GM12878 (cell line): ENCODE measurements around the gene C1orf174.

Experiments used
- ASH2L ChIP-seq: fragments of 300-600, 200-600 bp; sonication (generic); IDR thresholded peaks from 2 replicates; pipeline ENCODE4 v1.6.1; 2017; ENCODE audit warnings: low read depth, mild to moderate bottlenecking, borderline replicate concordance
- EZH2 ChIP-seq: IDR thresholded peaks from 2 replicates; pipeline ENCODE4 v1.6.1; 2012; ENCODE audit warnings: low read depth, mild to moderate bottlenecking, control low read depth, inconsistent platforms, low read length, borderline replicate concordance; ENCODE audit not compliant: control insufficient read depth
- FOXK2 ChIP-seq: fragments of 450-650 bp; IDR thresholded peaks from 2 replicates; pipeline ENCODE4 v1.6.1; 2017; ENCODE audit warnings: mild to moderate bottlenecking, moderate library complexity
- GATAD2B ChIP-seq: fragments of 450-650 bp; conservative IDR thresholded peaks from 2 replicates; pipeline ENCODE4 v1.6.1; 2017; ENCODE audit warnings: low read depth, mild to moderate bottlenecking, moderate library complexity
- IRF3 ChIP-seq: fragments of 450-650 bp; IDR thresholded peaks from 2 replicates; pipeline ENCODE4 v1.6.1; 2014; ENCODE audit warnings: mild to moderate bottlenecking
- ZNF687 ChIP-seq: fragments of 450-650 bp; IDR thresholded peaks from 2 replicates; pipeline ENCODE4 v1.6.1; 2017; ENCODE audit warnings: mild to moderate bottlenecking, moderate library complexity
- TF ChIP-seq, protein P1 (sequence below), 3 experiments: IDR thresholded peaks in 2 of 3; conservative IDR thresholded peaks in 1 of 3; 2 replicates each; pipeline ENCODE4 v1.5.1; 2011; ENCODE audit warnings: low read depth in 3 of 3, low read length in 3 of 3, mild to moderate bottlenecking in 3 of 3, control low read depth in 2 of 3, moderate library complexity in 2 of 3, inconsistent platforms in 1 of 3, mixed read lengths in 1 of 3; ENCODE audit not compliant: control insufficient read depth in 2 of 3, insufficient read depth in 1 of 3; ENCODE audit errors: extremely low read depth in 1 of 3

- TF ChIP-seq FOXK2 (no peak), GATAD2B (no peak), ASH2L (no peak), IRF3 (no peak), ZNF687 (no peak), EZH2 (no peak)
- TF ChIP-seq, protein P1, sequence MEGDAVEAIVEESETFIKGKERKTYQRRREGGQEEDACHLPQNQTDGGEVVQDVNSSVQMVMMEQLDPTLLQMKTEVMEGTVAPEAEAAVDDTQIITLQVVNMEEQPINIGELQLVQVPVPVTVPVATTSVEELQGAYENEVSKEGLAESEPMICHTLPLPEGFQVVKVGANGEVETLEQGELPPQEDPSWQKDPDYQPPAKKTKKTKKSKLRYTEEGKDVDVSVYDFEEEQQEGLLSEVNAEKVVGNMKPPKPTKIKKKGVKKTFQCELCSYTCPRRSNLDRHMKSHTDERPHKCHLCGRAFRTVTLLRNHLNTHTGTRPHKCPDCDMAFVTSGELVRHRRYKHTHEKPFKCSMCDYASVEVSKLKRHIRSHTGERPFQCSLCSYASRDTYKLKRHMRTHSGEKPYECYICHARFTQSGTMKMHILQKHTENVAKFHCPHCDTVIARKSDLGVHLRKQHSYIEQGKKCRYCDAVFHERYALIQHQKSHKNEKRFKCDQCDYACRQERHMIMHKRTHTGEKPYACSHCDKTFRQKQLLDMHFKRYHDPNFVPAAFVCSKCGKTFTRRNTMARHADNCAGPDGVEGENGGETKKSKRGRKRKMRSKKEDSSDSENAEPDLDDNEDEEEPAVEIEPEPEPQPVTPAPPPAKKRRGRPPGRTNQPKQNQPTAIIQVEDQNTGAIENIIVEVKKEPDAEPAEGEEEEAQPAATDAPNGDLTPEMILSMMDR (IDR thresholded peaks at IDR 0.05 in 2 of 3, conservative IDR thresholded peaks at IDR 0.05 in 1 of 3; ENCODE audit: control insufficient read depth in 2 of 3, extremely low read depth in 1 of 3, insufficient read depth in 1 of 3, low read depth in 3 of 3, low read length in 3 of 3), result no peak
Observed at GRCh38 chr1:3948344-3948743, 48.3 kb upstream of the C1orf174 start.
